SK-N-SH treated with all-trans-retinoic acid at 6 μM for 48 hours (cell line): ENCODE results near the gene SAMD1.

Experiments used
- ARNTL ChIP-seq: fragments of 450-650 bp; formaldehyde crosslinking; IDR thresholded peaks from 2 replicates; pipeline ENCODE4 v1.5.0; 2020; ENCODE audit warnings: low read depth, mild to moderate bottlenecking, moderate library complexity, borderline replicate concordance
- ISL1 ChIP-seq: fragments of 250-450 bp; sonication (Bioruptor Pico); IDR thresholded peaks from 2 replicates; pipeline ENCODE4 v2.1.2; 2022; ENCODE audit warnings: mild to moderate bottlenecking, moderate library complexity
- TOX ChIP-seq: fragments of 250-450 bp; sonication (Bioruptor Pico); IDR thresholded peaks from 2 replicates; pipeline ENCODE4 v1.8.0; 2021; ENCODE audit warnings: mild to moderate bottlenecking, moderate library complexity, borderline replicate concordance

- TF ChIP-seq ARNTL (no peak), TOX (CRISPR knock-in tag) (no peak), ISL1 (CRISPR knock-in tag) (no peak)
Observed at GRCh38 chr19:14107581-14108461, 17.3 kb upstream of the SAMD1 start.
